Inflammatory macrophage treated with lipopolysaccharide for 1 hour (primary cell): ENCODE measurements around the gene MFAP3.
A peak's percentile ranks its signal among the peaks of the same experiment; 100 is the strongest.
"Not testable (repeated sequence)": the region's sequence is repeated elsewhere in the genome, so short reads cannot be mapped to it uniquely, and the experiment has no call there.

ENCODE experiments used
- DNase-seq, 2 donors: peaks; one replicate each; pipeline ENCODE4 v3.0.0-alpha.2; 2020 to 2022

The MFAP3 gene

GRCh38 chr5:154055201-154055600 lies 16.4 kb downstream of the MFAP3 start:
- no peak for DNase-seq

GRCh38 chr5:154058055-154059038 lies 19.6 kb downstream of the MFAP3 start:
- peak in 1 of 2 donors; percentile 52 for DNase-seq

- DNase-seq, result no peak
Measured at GRCh38 chr5:154059039-154059430, 20.3 kb downstream of the MFAP3 start.

DNA sequence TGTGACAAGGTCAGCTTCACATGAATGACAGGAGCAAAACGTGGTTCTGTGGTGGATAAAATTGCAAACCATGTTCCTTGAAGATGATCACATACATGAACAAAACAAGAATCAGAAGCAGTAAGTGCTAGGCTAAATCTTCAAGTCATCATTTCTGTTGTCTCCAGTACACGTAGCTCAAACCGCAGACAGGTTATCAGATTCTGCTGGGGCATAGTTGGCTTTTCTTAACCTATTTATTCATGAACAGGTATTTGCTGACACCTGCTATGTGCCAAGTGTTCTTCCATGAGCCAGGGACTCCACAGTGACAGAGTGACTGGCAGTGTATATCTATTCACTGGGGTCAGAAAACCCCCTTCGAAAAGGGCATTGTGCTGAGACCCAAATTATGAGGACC lies 20.8 kb downstream of the MFAP3 start:
- no peak for DNase-seq

GRCh38 chr5:154060606-154061005 lies 21.8 kb downstream of the MFAP3 start:
- DNase-seq, result no peak

DNA sequence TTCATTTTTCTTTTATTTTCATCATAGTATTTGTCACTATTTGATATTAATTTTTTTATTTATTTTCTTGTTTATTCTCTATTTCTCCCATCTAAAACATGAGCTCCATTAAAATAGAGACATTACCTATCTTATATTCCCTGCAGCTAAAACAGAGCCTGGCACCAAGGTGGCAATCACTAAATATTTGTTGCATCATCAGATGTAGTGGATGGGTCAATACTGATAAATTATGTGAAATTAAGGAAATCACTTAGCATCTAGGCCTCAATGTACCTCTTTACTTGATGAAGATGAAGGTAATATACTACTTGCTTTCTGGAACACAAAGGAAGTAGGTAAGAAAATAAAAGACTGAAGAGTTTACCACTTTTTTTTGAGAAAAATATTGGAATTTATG lies 24.6 kb downstream of the MFAP3 start:
- no peak for DNase-seq

DNA sequence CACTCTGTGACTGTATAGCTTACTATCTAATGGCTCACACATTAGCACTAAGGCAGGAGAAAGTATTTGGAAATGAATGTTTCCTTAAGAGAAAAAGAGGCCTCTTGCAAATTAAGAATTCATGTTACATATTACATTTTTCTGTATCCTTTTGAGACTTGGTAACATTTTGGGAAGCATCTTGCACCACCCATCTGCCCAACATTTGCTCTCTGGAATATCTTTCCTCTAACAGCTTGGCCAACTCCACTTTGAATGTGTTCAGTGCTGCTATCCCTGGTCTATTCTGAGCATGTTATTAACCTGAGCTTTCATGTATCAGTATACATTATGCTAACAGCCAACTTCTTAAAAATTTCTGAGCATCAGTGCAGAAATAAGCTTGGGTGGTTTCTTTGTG lies 27.2 kb downstream of the MFAP3 start:
- DNase-seq, result no peak

DNA sequence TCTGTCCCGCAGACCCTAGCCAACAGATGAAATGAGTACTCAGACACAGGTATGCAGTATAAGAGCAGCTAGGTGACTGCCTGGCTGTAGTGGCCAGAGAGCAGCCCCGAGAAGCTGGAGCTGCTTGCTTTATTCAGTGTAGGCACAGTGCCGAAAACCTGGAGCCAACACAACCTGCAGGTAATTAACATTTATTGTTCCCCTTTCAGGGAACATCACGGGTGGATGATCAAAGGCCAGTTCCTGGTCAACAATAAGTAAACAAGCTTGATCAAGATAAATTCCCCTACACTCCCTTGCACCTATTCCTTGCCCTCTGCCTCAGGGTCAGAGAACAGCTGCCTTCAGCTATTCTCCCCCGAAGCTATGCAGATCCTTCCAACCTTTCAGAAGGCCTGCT lies 31.1 kb downstream of the MFAP3 start:
- not testable (repeated sequence) for DNase-seq

- DNase-seq, result no peak
Measured at GRCh38 chr5:154071799-154072413, 33.1 kb downstream of the MFAP3 start.

- DNase-seq, result peak; percentile 53 to 94
Measured at GRCh38 chr5:154072414-154073171, 33.8 kb downstream of the MFAP3 start.

DNA sequence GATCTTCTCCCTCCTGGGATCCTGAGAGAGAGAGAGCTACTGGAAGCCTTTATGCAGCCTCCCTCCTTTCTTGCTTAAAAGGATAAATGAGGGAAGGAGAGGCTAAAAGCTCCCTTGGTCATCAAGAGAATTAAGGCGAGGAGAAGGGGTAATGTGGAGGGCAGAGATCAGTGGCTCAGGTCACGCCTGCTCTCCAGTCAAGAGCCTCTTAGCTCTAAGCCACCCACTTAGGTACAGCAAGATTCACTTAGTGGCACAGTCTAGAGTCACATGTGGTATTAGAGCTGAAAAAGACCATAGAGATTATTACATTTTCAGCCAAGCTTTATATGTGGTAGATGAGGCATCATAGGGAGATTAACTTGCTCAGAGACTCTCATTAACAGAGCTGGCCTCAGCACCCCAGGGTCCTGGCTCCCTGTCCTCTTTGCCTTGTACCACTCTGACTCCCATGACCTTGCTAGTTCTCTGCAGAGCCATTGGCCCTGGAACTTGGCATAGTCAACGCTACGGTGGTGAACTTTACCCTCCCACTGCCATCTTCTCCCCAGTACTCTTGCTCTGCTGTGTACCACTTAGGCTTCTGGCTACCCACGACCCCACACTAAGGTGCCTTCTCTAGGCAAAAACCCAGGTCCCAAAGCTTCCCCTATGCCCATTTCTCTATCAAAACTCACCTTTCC lies 37.6 kb downstream of the MFAP3 start:
- DNase-seq, result no peak

DNA sequence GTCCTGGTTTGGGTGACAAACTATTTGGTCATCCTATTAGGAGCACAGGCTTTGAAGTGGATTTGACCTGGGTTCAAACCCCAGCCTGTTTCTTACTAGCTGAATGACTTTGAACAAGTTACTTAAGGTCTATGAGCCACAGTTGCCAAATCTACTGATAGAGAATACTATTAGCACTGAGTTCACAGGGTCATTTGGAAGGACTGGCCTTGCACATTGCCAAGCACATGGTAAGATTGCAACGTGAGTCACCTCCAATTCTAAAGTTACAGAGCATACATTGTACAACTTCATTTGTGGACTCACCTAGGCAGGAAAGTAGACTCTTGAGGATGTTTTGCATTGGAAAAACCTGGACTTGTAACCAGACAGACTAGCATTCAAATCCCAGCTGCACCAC lies 38.9 kb downstream of the MFAP3 start:
- DNase-seq, result peak; percentile 3 to 7

DNA sequence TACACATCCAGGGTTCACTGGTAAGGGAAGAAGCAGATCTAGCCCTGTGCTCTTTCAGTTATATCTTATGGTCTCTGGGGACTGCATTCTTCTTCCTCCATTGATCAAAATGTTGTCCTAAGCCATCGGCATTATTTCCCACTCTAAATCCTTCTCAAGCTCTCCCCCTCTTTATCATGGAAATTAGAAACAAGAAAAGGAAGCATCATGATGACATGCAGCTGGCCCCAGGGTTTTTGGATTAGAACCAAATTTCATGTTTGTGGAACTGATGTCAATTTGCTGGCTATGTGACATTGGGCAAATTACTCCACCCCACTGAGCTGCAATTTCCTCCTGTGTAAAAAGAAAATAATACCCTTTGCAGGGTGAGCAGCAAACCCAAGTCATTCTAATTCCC lies 39.5 kb downstream of the MFAP3 start:
- DNase-seq, result peak; percentile 3 to 41

GRCh38 chr5:154081246-154081645 lies 42.5 kb downstream of the MFAP3 start:
- no peak for DNase-seq

GRCh38 chr5:154084062-154084639 lies 45.4 kb downstream of the MFAP3 start:
- DNase-seq, result no peak

GRCh38 chr5:154086146-154086545 lies 47.4 kb downstream of the MFAP3 start:
- DNase-seq, result no peak

GRCh38 chr5:154086641-154087040 lies 47.9 kb downstream of the MFAP3 start:
- DNase-seq, result no peak

DNA sequence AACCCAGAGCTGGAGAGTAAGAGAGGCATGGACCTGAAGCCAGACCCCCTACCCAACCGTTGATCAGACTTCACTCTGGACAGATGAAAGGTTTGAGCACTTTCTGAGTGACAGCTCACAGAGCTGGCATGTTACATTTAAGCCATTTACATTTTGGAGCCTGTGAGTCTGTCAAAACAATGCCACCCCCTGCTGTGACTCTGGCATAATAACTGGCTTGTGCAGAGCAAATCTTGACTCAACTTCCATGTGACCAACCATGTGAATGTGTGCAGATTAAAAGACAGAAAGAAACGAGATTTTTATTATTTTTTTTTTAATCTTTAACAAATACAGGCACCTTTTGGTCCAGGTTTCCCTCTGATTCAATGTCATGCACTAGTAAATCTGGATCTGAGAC lies 48.5 kb downstream of the MFAP3 start:
- DNase-seq, result no peak

DNA sequence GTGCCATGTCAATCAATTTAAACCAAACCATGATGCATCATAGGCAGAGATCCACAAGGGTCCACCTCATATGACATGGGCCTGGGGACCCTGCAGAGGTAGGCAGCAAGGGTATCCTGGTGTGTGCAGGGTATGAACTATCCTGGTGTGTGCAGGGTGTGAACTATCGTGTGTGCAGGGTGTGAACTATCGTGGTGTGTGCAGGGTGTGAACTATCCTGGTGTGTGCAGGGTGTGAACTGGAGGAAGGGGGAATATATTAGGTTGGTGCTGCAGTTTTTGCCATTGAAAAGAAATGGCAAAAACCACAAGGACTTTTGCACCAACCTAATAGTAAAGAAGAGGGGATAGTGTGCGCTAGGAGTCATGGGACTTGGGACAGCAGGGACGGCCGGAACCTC lies 50.0 kb downstream of the MFAP3 start:
- no peak for DNase-seq

- DNase-seq, result no peak
Measured at GRCh38 chr5:154090656-154091055, 51.9 kb downstream of the MFAP3 start.

- no peak for DNase-seq
Measured at GRCh38 chr5:154092356-154093141, 53.8 kb downstream of the MFAP3 start.

GRCh38 chr5:154093142-154093532 lies 54.4 kb downstream of the MFAP3 start:
- DNase-seq, result no peak
